GM23338 (cell line): ENCODE data around the gene GJD2. TPM values are rescaled to one million over a fixed set of nuclear protein-coding genes. Genes with fewer than 3 reads are reported as not detected.

Experiments used
- ATAC-seq: fragments of 200-7000 bp; cut with Tn5 transposase; 3 replicates; pipeline ENCODE4 v1.9.1; 2020
- DNase-seq: peaks from one replicate; pipeline ENCODE4 v3.0.0-alpha.2; 2015; ENCODE audit warnings: low spot score
- H2AFZ ChIP-seq: fragments of 200-600 bp; sonication (generic); 2 replicates; pipeline ENCODE4 v1.8.0; 2016; ENCODE audit warnings: antibody characterized with exemption, mild to moderate bottlenecking, moderate library complexity
- H3F3A ChIP-seq: fragments of 200-600 bp; sonication (generic); replicated peaks from 2 replicates; pipeline ENCODE4 v1.8.0; 2017; ENCODE audit warnings: antibody characterized with exemption, mixed run types, low read depth
- H3K27ac ChIP-seq: fragments of 200-600 bp; sonication (generic); 2 replicates; pipeline ENCODE4 v1.6.1; 2016; ENCODE audit warnings: low read depth
- H3K27me3 ChIP-seq: fragments of 200-600 bp; sonication (generic); 2 replicates; pipeline ENCODE4 v1.8.0; 2016; ENCODE audit warnings: mild to moderate bottlenecking, mixed run types, moderate library complexity; ENCODE audit not compliant: insufficient read depth
- H3K36me3 ChIP-seq: fragments of 200-600 bp; sonication (generic); 2 replicates; pipeline ENCODE4 v1.8.0; 2016; ENCODE audit warnings: mild to moderate bottlenecking; ENCODE audit not compliant: insufficient read depth
- H3K4me1 ChIP-seq: fragments of 200-600 bp; sonication (generic); 2 replicates; pipeline ENCODE4 v1.8.0; 2016; ENCODE audit warnings: mild to moderate bottlenecking, moderate library complexity; ENCODE audit not compliant: insufficient read depth
- H3K4me2 ChIP-seq: fragments of 200-600 bp; sonication (generic); 2 replicates; pipeline ENCODE4 v1.7.1; 2017; ENCODE audit warnings: mixed run types
- H3K4me3 ChIP-seq: fragments of 200-600 bp; sonication (generic); 2 replicates; pipeline ENCODE4 v1.6.1; 2016; ENCODE audit warnings: mixed run types
- H3K79me2 ChIP-seq: fragments of 200-600 bp; sonication (generic); replicated peaks from 2 replicates; pipeline ENCODE4 v1.8.0; 2017; ENCODE audit warnings: mild to moderate bottlenecking; ENCODE audit not compliant: insufficient read depth
- H3K9me2 ChIP-seq: fragments of 200-600 bp; sonication (generic); 2 replicates; pipeline ENCODE4 v1.8.0; 2017; ENCODE audit not compliant: insufficient read depth
- H4K20me1 ChIP-seq: fragments of 200-600 bp; sonication (generic); replicated peaks from 2 replicates; pipeline ENCODE4 v1.8.0; 2017; ENCODE audit warnings: mild to moderate bottlenecking; ENCODE audit not compliant: insufficient read depth
- H3K27ac Mint-ChIP-seq: 2 replicates; pipeline ENCODE4 v1.8.0; 2020; ENCODE audit warnings: inconsistent platforms, mild to moderate bottlenecking, moderate library complexity, mixed read lengths
- H3K27me3 Mint-ChIP-seq: 3 replicates; pipeline ENCODE4 v1.8.0; 2022; ENCODE audit warnings: low read depth, mild to moderate bottlenecking, moderate library complexity, mixed read lengths, inconsistent platforms; ENCODE audit not compliant: insufficient read depth, poor library complexity
- H3K36me3 Mint-ChIP-seq: 3 replicates; pipeline ENCODE4 v1.8.0; 2021; ENCODE audit warnings: low read depth, mild to moderate bottlenecking, inconsistent platforms, moderate library complexity, mixed read lengths
- H3K4me1 Mint-ChIP-seq: 3 replicates; pipeline ENCODE4 v1.8.0; 2020; ENCODE audit warnings: mild to moderate bottlenecking, inconsistent platforms, mixed read lengths
- H3K4me3 Mint-ChIP-seq: 3 replicates; pipeline ENCODE4 v1.8.0; 2021; ENCODE audit warnings: moderate library complexity, mild to moderate bottlenecking, inconsistent platforms, mixed read lengths
- H3K9me3 Mint-ChIP-seq: 3 replicates; pipeline ENCODE4 v1.8.0; 2020; ENCODE audit warnings: moderate library complexity, mild to moderate bottlenecking, inconsistent platforms, mixed read lengths
- CREB1 ChIP-seq: fragments of 250-450 bp; sonication (Bioruptor Pico); IDR thresholded peaks from 2 replicates; pipeline ENCODE4 v1.5.0; 2020; ENCODE audit warnings: low read depth, mild to moderate bottlenecking, moderate library complexity
- CTCF ChIP-seq, 2 experiments: fragments of 200-600 bp in 1 of 2; sonication (generic) in 1 of 2; conservative IDR thresholded peaks; 2 replicates each; pipeline versions ENCODE4 v1.5.1 to v1.6.1; 2016 to 2017; ENCODE audit warnings: antibody characterized with exemption in 2 of 2, low read depth in 2 of 2, mild to moderate bottlenecking in 2 of 2, moderate library complexity in 1 of 2
- ETS1 ChIP-seq: IDR thresholded peaks from 2 replicates; pipeline ENCODE4 v1.6.1; 2016; ENCODE audit warnings: antibody characterized with exemption
- EZH2 ChIP-seq: fragments of 200-600 bp; sonication (generic); IDR thresholded peaks from one replicate; pipeline ENCODE4 v1.8.0; 2017; ENCODE audit warnings: antibody characterized with exemption, mild to moderate bottlenecking, low read depth; ENCODE audit not compliant: unreplicated experiment
- EZH2phosphoT487 ChIP-seq: fragments of 200-600 bp; sonication (generic); IDR thresholded peaks from one replicate; pipeline ENCODE4 v1.8.1; 2018; ENCODE audit warnings: antibody characterized with exemption; ENCODE audit not compliant: unreplicated experiment
- JUNB ChIP-seq: IDR thresholded peaks from one replicate; pipeline ENCODE4 v1.6.1; 2016; ENCODE audit warnings: antibody characterized with exemption; ENCODE audit not compliant: unreplicated experiment
- NANOG ChIP-seq: IDR thresholded peaks from 2 replicates; pipeline ENCODE4 v1.6.1; 2016; ENCODE audit warnings: antibody characterized with exemption, borderline replicate concordance
- POLR2AphosphoS5 ChIP-seq: IDR thresholded peaks from 2 replicates; pipeline ENCODE4 v1.6.1; 2016; ENCODE audit warnings: antibody characterized with exemption, low read depth
- REST ChIP-seq: IDR thresholded peaks from one replicate; pipeline ENCODE4 v1.6.1; 2018; ENCODE audit warnings: antibody characterized with exemption; ENCODE audit not compliant: unreplicated experiment
- STAT1 ChIP-seq: IDR thresholded peaks from one replicate; pipeline ENCODE4 v1.6.1; 2016; ENCODE audit warnings: antibody characterized with exemption; ENCODE audit not compliant: unreplicated experiment
- ZNF114 ChIP-seq: fragments of 250-450 bp; sonication (Bioruptor Pico); IDR thresholded peaks from 2 replicates; pipeline ENCODE4 v1.5.0; 2020; ENCODE audit warnings: mild to moderate bottlenecking, moderate library complexity
- ZNF331 ChIP-seq: fragments of 250-450 bp; sonication (Bioruptor Pico); IDR thresholded peaks from 2 replicates; pipeline ENCODE4 v1.5.0; 2020; ENCODE audit warnings: low read depth, mild to moderate bottlenecking, moderate library complexity
- ZNF462 ChIP-seq: fragments of 250-450 bp; sonication (Bioruptor Pico); IDR thresholded peaks from 2 replicates; pipeline ENCODE4 v1.5.0; 2020; ENCODE audit warnings: mild to moderate bottlenecking, moderate library complexity
- polyA plus RNA-seq: library from polyadenylated mRNA; unstranded; fragments of >200 nt; fragmentation: Nextera tagmentation; extraction: Ambion mirVana; gene quantifications from 2 replicates; pipeline ENCODE4 v1.2.1, GENCODE V29; 2016
- total RNA-seq: library from RNA; depleted of rRNA; stranded (reverse); fragments of >200 nt; shearing (Covaris generic); gene quantifications from 2 replicates; pipeline ENCODE4 v1.2.3, GENCODE V29; 2014

Gene GJD2
- total and polyA plus RNA-seq, 2 experiments from 2014 or later = 0.29 to 0.63 TPM

GRCh38 chr15:34760909-34761308 is 6.1 kb upstream of the GJD2 start:
- Histone ChIP-seq H2AFZ (no peak overlapping the region), H3K36me3 (no peaks in the 10 kb centered on the region), H3K9me2 (no peaks in the 10 kb centered on the region), H3K4me3 (no peak overlapping the region), H3K4me2 (no peak overlapping the region), H3K4me1 (no peaks in the 10 kb centered on the region; the same call in 1 of the 2 replicates), H4K20me1 (no peaks in the 10 kb centered on the region), H3K79me2 (no peaks in the 10 kb centered on the region), H3K27me3 (peaks cover 29% of the 10 kb centered on the region), H3K27ac (no peak overlapping the region), H3F3A (no peaks in the 10 kb centered on the region)
- Mint-ChIP-seq H3K9me3 (no peaks in the 10 kb centered on the region), H3K4me3 (no peak overlapping the region), H3K27me3 (peaks cover 16% of the 10 kb centered on the region), H3K36me3 (no peaks in the 10 kb centered on the region), H3K4me1 (peaks cover 14% of the 10 kb centered on the region), H3K27ac (no peak overlapping the region)
- DNase-seq (no peak), ATAC-seq (no peak)
- TF ChIP-seq EZH2 = no peak
- TF ChIP-seq CREB1 = no peak
- TF ChIP-seq ZNF331 (CRISPR knock-in tag) = no peak
- TF ChIP-seq CTCF (conservative IDR thresholded peaks at IDR 0.05; ENCODE audit: low read depth in 2 of 2) = no peak
- no peak for TF ChIP-seq EZH2phosphoT487
- no peak for TF ChIP-seq ETS1
- no peak for TF ChIP-seq ZNF462 (CRISPR knock-in tag)
- TF ChIP-seq JUNB = no peak
- no peak for TF ChIP-seq STAT1
- no peak for TF ChIP-seq ZNF114 (CRISPR knock-in tag)
- no peak for TF ChIP-seq NANOG
- TF ChIP-seq POLR2AphosphoS5 = no peak
- TF ChIP-seq REST = no peak
